ENCODE data around the gene NUDT6.
"Not testable (repeated sequence)": the region's sequence is repeated elsewhere in the genome, so short reads cannot be mapped to it uniquely, and the experiment has no call there.

NUDT6 gene

DNA sequence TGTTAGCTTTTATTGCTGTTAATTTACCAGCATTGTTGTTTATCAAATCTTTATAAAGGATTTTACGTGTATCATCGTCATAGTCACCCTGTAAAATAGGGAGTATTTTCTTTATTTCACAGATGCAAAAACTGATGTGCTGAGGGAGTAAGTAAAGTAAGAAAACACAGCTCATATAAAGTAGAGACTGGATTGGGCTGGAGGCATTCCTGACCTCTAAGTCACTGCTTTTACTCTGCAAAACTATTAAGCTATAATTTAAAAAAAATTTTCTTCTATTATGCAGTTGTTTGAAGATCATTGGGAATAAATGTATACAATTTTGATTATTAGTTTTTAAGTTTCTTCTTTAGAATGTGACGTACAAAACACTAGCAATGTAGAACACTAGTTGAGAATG lies 45.9 kb downstream of the NUDT6 start:
- H3K4me3 ChIP-seq (ENCODE audit: low read depth, low read length), result no peak overlapping the region
- H3K79me2 ChIP-seq (ENCODE audit: control insufficient read depth, insufficient read depth, low read length, unreplicated experiment), result peaks cover 67% of the 10 kb centered on the region
- H3K27ac ChIP-seq (ENCODE audit: low read depth, low read length), result peak overlapping the region; percentile 22; the same call in 1 of the 2 replicates
- no peak overlapping the region for H2AFZ ChIP-seq (ENCODE audit: low read length, unreplicated experiment)
- peaks cover 42% of the 10 kb centered on the region for H3K36me3 ChIP-seq (ENCODE audit: insufficient read depth, low read length)
- H3K27me3 ChIP-seq (ENCODE audit: insufficient read depth, low read length), result no peaks in the 10 kb centered on the region
- peaks cover 50% of the 10 kb centered on the region for H3K4me1 ChIP-seq (ENCODE audit: control insufficient read depth, insufficient read depth, low read length, unreplicated experiment)

DNA sequence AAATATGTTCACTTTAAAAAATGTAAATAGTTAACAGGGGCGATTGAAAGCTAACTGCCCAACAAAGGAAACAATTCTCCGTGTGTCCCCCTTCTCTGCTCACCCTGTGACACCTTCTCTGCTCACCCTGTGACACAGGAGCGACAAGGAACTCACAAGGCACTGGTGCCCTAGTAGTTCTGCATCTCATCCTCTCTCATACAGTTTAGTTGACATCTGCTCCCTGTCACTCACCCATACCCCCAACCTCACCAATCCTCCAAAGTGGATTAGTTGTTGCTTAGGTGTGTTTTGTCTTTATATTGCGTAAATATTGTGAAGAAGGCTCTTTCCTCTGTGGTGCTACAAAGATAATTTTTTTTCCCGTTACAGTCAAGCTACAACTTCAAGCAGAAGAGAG lies 46.4 kb downstream of the NUDT6 start:
- Histone ChIP-seq H2AFZ (ENCODE audit: low read length, unreplicated experiment) (no peak overlapping the region), H3K36me3 (ENCODE audit: insufficient read depth, low read length) (peaks cover 39% of the 10 kb centered on the region), H3K27ac (ENCODE audit: low read depth, low read length) (peak overlapping the region; percentile 22; the same call in 1 of the 2 replicates), H3K4me3 (ENCODE audit: low read depth, low read length) (no peak overlapping the region), H3K79me2 (ENCODE audit: control insufficient read depth, insufficient read depth, low read length, unreplicated experiment) (peaks cover 70% of the 10 kb centered on the region), H3K27me3 (ENCODE audit: insufficient read depth, low read length) (no peaks in the 10 kb centered on the region), H3K4me1 (ENCODE audit: control insufficient read depth, insufficient read depth, low read length, unreplicated experiment) (peaks cover 50% of the 10 kb centered on the region)

DNA sequence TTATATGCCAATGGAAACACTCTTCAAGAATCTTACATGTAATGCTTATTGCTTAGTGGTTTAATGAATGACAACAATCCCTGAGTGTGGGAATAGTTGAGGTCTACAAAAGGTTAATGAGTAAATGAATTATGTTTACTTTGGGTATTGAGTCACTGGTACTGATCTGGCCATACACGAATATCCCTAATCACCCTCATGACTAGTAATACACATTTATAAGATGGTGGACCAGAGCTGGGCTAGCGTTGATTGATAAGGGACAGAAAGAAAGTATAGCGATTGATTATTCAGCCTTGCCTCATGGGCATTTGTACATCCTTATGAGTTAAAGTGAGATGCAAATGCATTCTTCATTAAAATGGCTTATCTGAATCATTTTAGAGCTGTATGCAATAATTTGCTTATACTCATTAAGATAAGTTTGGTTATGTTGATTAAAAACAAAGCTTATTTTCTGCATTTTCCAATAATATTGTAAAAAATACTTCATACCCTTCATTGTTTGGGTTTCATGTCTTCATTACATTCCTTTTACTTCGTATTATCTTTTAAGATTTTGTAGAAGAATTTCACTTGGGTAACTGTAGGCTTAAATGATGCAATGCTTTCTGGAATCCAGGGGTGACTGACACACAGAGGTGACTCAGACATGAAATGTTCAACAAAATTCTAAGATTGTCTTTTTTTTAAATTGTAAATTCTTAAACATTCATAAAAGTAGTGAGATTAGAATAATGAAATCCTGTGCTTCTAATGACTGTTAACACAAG lies 48.4 kb downstream of the NUDT6 start:
- Histone ChIP-seq H3K79me2 (ENCODE audit: control insufficient read depth, insufficient read depth, low read length, unreplicated experiment) (peaks cover 82% of the 10 kb centered on the region), H3K4me3 (ENCODE audit: low read depth, low read length) (peak overlapping the region; percentile 54), H2AFZ (ENCODE audit: low read length, unreplicated experiment) (no peak overlapping the region), H3K4me1 (ENCODE audit: control insufficient read depth, insufficient read depth, low read length, unreplicated experiment) (peaks cover 46% of the 10 kb centered on the region), H3K36me3 (ENCODE audit: insufficient read depth, low read length) (peaks cover 26% of the 10 kb centered on the region), H3K27me3 (ENCODE audit: insufficient read depth, low read length) (no peaks in the 10 kb centered on the region), H3K27ac (ENCODE audit: low read depth, low read length) (peak overlapping the region; percentile 88)

DNA sequence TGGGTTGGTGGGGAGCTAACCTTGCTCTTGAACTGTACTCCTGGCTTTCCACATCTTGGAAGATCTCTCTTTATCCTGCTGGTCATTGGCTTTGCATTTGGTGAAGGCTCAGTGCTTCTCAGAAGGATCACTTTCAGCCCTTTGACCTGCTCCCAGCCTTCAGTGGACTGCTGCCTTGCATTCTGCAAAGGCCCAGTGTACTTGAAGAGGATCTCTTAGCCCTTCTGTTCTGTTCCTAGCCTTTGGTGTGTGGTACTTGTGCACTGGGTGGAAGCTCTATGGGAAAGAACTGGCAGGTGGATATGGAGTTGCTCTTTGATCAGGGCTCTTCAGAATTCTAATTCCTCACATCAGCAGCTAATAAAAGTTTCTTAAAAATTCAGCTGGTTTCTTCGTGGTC lies 49.3 kb downstream of the NUDT6 start:
- Histone ChIP-seq H3K27me3 (ENCODE audit: insufficient read depth, low read length) (no peaks in the 10 kb centered on the region), H2AFZ (ENCODE audit: low read length, unreplicated experiment) (no peak overlapping the region), H3K4me3 (ENCODE audit: low read depth, low read length) (no peak overlapping the region), H3K27ac (ENCODE audit: low read depth, low read length) (peak overlapping the region; percentile 88), H3K36me3 (ENCODE audit: insufficient read depth, low read length) (peaks cover 18% of the 10 kb centered on the region), H3K79me2 (ENCODE audit: control insufficient read depth, insufficient read depth, low read length, unreplicated experiment) (peaks cover 79% of the 10 kb centered on the region), H3K4me1 (ENCODE audit: control insufficient read depth, insufficient read depth, low read length, unreplicated experiment) (peaks cover 40% of the 10 kb centered on the region)

DNA sequence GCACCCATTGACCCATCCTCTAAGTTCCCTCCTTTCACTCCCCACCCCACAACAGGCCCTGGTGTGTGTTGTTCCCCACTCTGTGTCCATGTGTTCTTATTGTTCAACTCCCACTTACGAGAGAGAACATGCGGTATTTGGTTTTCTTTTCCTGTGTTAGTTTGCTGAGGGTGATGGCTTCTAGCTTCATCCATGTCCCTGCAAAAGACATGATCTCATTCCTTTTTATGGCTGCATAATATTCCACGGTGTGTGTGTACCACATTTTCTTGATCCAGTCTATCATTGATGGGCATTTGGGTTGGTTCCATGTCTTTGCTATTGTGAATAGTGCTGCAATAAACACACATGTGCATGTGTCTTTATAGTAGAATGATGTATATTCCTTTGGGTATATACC lies 54.2 kb downstream of the NUDT6 start:
- not testable (repeated sequence) for H2AFZ ChIP-seq (ENCODE audit: low read length, unreplicated experiment); H3K4me1 ChIP-seq (ENCODE audit: control insufficient read depth, insufficient read depth, low read length, unreplicated experiment); H3K27ac ChIP-seq (ENCODE audit: low read depth, low read length); H3K4me3 ChIP-seq (ENCODE audit: low read depth, low read length); H3K27me3 ChIP-seq (ENCODE audit: insufficient read depth, low read length); H3K36me3 ChIP-seq (ENCODE audit: insufficient read depth, low read length)
- peaks cover 90% of the 10 kb centered on the region for H3K79me2 ChIP-seq (ENCODE audit: control insufficient read depth, insufficient read depth, low read length, unreplicated experiment)

DNA sequence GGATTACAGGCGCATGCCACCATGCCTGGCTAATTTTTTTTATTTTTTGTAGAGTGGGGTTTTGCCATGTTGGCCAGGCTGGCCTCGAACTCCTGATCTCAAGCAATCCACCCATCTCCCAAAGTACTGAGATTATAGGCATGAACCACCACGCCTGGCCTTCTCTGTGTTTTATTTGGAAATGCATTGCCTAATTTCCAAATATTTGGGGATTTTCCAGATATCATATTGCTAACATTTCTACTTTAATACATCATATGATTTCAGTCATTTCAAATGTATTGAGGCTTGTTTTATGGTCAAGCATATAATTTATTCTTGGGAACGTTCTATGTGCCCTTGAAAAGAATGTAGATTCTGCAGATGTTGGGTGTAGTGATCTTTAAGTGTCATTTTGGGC lies 57.0 kb downstream of the NUDT6 start:
- H2AFZ ChIP-seq (ENCODE audit: low read length, unreplicated experiment), result no peak overlapping the region
- H3K79me2 ChIP-seq (ENCODE audit: control insufficient read depth, insufficient read depth, low read length, unreplicated experiment), result peaks cover 91% of the 10 kb centered on the region
- H3K27me3 ChIP-seq (ENCODE audit: insufficient read depth, low read length), result no peaks in the 10 kb centered on the region
- H3K4me1 ChIP-seq (ENCODE audit: control insufficient read depth, insufficient read depth, low read length, unreplicated experiment), result peaks cover 14% of the 10 kb centered on the region
- no peaks in the 10 kb centered on the region; the same call in 1 of the 2 replicates for H3K36me3 ChIP-seq (ENCODE audit: insufficient read depth, low read length)
- H3K27ac ChIP-seq (ENCODE audit: low read depth, low read length), result no peak overlapping the region
- H3K4me3 ChIP-seq (ENCODE audit: low read depth, low read length), result no peak overlapping the region

DNA sequence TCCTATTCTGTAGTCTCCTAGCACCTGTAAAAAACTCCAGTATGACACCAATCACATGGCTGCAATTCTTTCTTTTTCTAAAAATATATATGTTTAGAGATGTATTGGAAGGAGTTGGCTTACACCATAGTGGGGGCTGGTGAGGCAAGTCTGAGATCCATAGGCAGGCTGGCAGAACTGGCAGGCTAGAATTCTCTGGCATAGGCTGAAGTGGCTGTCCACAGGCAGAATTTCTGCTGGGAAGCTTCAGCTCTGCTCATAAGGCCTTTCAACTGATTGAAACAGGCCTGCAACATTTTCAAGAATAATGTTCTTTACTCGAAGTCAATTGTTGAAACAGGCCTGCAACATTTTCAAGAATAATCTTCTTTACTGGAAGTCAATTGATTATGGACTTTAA lies 58.8 kb downstream of the NUDT6 start:
- Histone ChIP-seq H3K27me3 (ENCODE audit: insufficient read depth, low read length) (no peaks in the 10 kb centered on the region), H3K27ac (ENCODE audit: low read depth, low read length) (no peak overlapping the region), H3K4me1 (ENCODE audit: control insufficient read depth, insufficient read depth, low read length, unreplicated experiment) (peaks cover 14% of the 10 kb centered on the region)

DNA sequence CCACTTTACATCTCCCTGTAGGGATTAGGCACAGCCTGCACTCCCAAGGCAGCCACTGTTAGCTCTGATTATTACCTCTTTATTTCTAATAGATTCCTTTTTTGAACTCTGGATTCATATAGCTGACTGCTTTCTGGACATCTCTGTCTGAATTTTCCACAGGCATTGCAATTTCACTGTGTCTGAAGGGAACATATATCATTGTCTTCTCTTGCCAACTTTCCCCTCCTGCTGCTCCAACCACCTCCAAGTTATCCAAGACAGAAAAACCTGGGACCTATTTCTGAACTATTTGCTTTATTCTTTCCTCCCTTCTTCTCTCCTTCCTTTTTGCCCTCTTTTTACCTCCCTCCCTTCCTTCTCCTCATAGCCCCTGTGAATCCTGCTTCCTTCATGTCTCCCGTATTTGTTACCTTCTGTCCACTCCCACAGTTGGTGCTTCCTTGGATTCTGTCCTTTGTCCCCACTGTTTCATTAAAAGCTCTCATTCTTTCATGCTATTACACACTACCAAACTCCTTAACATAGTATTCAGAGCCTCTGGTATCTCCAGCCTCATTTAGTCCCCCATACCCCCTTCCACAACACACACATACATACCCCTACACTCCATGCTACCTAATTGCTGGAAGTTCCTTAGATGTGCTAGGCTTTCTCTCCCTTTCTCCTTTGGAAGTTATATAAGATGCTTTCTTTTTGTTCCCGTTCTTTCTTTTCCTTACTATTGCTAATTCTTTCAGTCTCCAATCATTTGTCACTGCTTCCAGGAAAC lies 61.0 kb downstream of the NUDT6 start:
- Histone ChIP-seq H3K4me1 (ENCODE audit: control insufficient read depth, insufficient read depth, low read length, unreplicated experiment) (peaks cover 29% of the 10 kb centered on the region), H2AFZ (ENCODE audit: low read length, unreplicated experiment) (no peak overlapping the region), H3K4me3 (ENCODE audit: low read depth, low read length) (no peak overlapping the region), H3K27ac (ENCODE audit: low read depth, low read length) (no peak overlapping the region), H3K79me2 (ENCODE audit: control insufficient read depth, insufficient read depth, low read length, unreplicated experiment) (peaks cover 91% of the 10 kb centered on the region), H3K36me3 (ENCODE audit: insufficient read depth, low read length) (peaks cover 4% of the 10 kb centered on the region; the same call in 1 of the 2 replicates), H3K27me3 (ENCODE audit: insufficient read depth, low read length) (no peaks in the 10 kb centered on the region)

More for the DNA sequence above, 58.8 kb downstream of the NUDT6 start:
- no peak overlapping the region for H2AFZ ChIP-seq (ENCODE audit: low read length, unreplicated experiment)
- peaks cover 92% of the 10 kb centered on the region for H3K79me2 ChIP-seq (ENCODE audit: control insufficient read depth, insufficient read depth, low read length, unreplicated experiment)
- H3K4me3 ChIP-seq (ENCODE audit: low read depth, low read length), result no peak overlapping the region
- peaks cover 4% of the 10 kb centered on the region; the same call in 1 of the 2 replicates for H3K36me3 ChIP-seq (ENCODE audit: insufficient read depth, low read length)

DNA sequence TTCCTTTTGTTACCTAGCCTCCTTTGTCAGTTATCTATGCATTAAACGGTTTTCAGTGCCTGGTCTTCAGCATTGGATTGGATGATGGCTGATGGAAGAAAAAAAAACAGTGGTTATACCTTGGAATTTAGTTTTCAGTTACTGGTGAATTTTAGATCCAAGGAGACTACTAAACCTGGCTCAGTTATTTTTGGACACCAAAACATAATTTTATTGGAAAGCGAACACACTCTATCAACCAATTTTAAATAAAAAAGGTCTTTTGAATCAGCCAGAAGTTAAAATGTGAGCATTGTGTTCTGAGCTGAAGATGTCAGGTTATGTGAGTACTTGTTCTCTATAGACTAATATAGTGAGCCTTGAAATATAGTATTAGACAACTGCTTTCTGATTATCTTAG lies 63.7 kb downstream of the NUDT6 start:
- H3K4me3 ChIP-seq (ENCODE audit: low read depth, low read length), result no peak overlapping the region
- H3K36me3 ChIP-seq (ENCODE audit: insufficient read depth, low read length), result peaks cover 4% of the 10 kb centered on the region; the same call in 1 of the 2 replicates
- no peak overlapping the region for H2AFZ ChIP-seq (ENCODE audit: low read length, unreplicated experiment)
- peaks cover 91% of the 10 kb centered on the region for H3K79me2 ChIP-seq (ENCODE audit: control insufficient read depth, insufficient read depth, low read length, unreplicated experiment)
- H3K27ac ChIP-seq (ENCODE audit: low read depth, low read length), result no peak overlapping the region
- peaks cover 47% of the 10 kb centered on the region for H3K4me1 ChIP-seq (ENCODE audit: control insufficient read depth, insufficient read depth, low read length, unreplicated experiment)
- no peaks in the 10 kb centered on the region for H3K27me3 ChIP-seq (ENCODE audit: insufficient read depth, low read length)

DNA sequence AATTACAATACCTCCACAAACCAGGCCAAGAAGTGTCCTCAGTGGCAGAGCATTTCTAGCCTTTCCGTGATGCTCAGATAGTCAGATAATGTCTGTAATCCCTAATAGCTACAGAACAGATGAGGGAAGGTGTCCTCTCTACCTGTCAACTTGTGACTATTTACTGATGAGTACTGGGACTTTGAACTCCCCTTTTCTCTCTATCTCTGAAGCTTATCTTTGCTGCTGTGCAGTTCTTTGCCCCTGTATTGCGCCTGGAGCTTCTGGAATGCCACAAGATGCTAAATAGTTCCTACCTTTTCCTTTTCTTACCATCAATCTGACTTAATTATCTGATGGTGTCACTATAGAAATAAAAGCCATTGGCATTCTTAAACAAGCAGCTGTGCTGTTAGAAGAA lies 65.2 kb downstream of the NUDT6 start:
- Histone ChIP-seq H2AFZ (ENCODE audit: low read length, unreplicated experiment) (no peak overlapping the region), H3K4me1 (ENCODE audit: control insufficient read depth, insufficient read depth, low read length, unreplicated experiment) (peaks cover 48% of the 10 kb centered on the region), H3K27ac (ENCODE audit: low read depth, low read length) (no peak overlapping the region), H3K79me2 (ENCODE audit: control insufficient read depth, insufficient read depth, low read length, unreplicated experiment) (peaks cover 89% of the 10 kb centered on the region), H3K27me3 (ENCODE audit: insufficient read depth, low read length) (no peaks in the 10 kb centered on the region), H3K4me3 (ENCODE audit: low read depth, low read length) (no peak overlapping the region), H3K36me3 (ENCODE audit: insufficient read depth, low read length) (peaks cover 4% of the 10 kb centered on the region; the same call in 1 of the 2 replicates)
